Measurements from ENCODE around the gene HOMEZ.
A peak's percentile ranks its signal among the peaks of the same experiment; 100 is the strongest.

Gene HOMEZ

DNA sequence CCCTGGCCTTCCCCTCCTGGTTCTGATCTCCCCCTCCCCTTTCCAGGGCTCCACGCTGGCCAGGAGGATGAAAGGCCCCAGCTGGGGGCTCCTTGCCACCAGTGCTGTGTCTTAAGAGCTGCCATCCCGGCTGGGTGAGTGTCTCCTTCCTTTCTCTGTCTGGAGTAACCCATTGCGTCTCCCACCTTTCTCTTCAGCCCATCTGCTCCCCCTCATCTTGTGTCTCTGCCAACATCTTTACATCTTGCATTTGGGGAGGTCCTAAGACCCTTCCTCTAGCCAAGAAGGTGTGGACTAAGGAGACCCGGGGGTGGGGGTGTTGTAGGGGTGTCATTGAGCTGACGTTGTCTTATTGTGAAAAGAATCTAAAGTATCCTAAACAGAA lies 21.2 kb upstream of the HOMEZ start:
- TF ChIP-seq CTCF (IDR thresholded peaks at IDR 0.05; ENCODE audit: low read length) (no peak), EZH2 (optimal IDR thresholded peaks at IDR 0.05; ENCODE audit: low read depth, low read length) (no peak), EZH2phosphoT487 (IDR thresholded peaks at IDR 0.05; ENCODE audit: low read length) (no peak)
- Histone ChIP-seq H3K4me1 (ENCODE audit: low read length) (no peaks in the 10 kb centered on the region), H4K20me1 (ENCODE audit: insufficient read depth, low read length) (no peaks in the 10 kb centered on the region), H3K9me3 (replicated peaks; ENCODE audit: insufficient read depth, low read length) (no peaks in the 10 kb centered on the region), H3K9me2 (replicated peaks; ENCODE audit: insufficient read depth, low read length) (no peaks in the 10 kb centered on the region), H3K36me3 (replicated peaks; ENCODE audit: insufficient read depth, low read length) (no peaks in the 10 kb centered on the region), H3K27me3 (replicated peaks; ENCODE audit: insufficient read depth, low read length) (no peaks in the 10 kb centered on the region), H3K79me2 (ENCODE audit: low read length) (no peaks in the 10 kb centered on the region), H3K4me3 (ENCODE audit: low read length) (no peak overlapping the region), H2AFZ (ENCODE audit: low read length) (no peak overlapping the region), H3K4me2 (ENCODE audit: low read depth, low read length) (no peak overlapping the region), H3F3A (ENCODE audit: insufficient read depth, low read length) (peaks cover 5% of the 10 kb centered on the region), H3K9ac (ENCODE audit: low read length) (no peak overlapping the region), H3K27ac (ENCODE audit: low read length) (no peak overlapping the region)
- no peak for DNase-seq

DNA sequence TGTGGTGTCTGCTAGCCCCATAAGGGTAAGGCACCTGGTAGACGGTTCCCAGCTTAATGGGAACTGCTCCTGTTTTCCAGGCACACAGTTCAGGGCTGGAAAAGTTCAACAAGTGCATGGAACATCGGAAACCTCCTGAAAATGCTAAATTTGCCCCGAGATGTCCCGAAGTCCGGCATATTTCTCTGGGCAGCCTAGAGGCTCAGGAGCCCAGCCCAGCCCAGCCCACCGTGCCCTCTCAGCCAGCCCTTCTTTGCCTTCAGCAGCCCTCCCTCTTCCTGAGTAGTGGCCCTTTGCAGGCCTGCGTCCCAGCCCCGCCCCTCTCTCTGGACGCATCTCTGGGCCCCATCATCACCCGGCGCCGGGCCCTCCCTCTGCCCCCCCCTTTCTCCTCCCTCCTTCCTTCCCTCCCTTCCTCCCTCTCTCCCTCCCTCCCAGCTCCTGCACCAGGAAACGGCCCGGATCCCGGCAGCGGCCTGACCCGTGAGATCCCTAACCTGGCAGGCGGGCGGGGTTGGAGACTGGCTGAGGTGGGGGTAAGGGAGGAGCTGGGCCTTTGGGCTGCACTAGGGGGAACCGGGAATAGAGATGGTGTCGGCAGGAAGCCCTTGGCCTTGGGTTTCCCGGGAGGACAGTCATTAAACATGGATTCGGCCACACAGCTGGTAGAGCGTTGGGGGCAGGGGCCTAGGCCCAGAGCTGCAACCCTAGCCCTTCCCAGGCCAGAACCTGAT lies 20.6 kb upstream of the HOMEZ start, which contains the start of gene BCL2L2:
Gene BCL2L2 (plus strand): TSS at position 422 of the 734 bp plus-strand sequence. CDS start 935 bp downstream, outside the sequence.
- Histone ChIP-seq H3F3A (ENCODE audit: insufficient read depth, low read length) (peaks cover 8% of the 10 kb centered on the region), H3K36me3 (replicated peaks; ENCODE audit: insufficient read depth, low read length) (no peaks in the 10 kb centered on the region), H3K9me3 (replicated peaks; ENCODE audit: insufficient read depth, low read length) (no peaks in the 10 kb centered on the region), H3K27me3 (replicated peaks; ENCODE audit: insufficient read depth, low read length) (no peaks in the 10 kb centered on the region), H3K9ac (ENCODE audit: low read length) (no peak within 1 kb of the TSS), H3K4me2 (ENCODE audit: low read depth, low read length) (no peak within 1 kb of the TSS), H3K4me3 (ENCODE audit: low read length) (no peak within 1 kb of the TSS), H3K27ac (ENCODE audit: low read length) (no peak within 1 kb of the TSS), H2AFZ (ENCODE audit: low read length) (no peak within 1 kb of the TSS), H3K4me1 (ENCODE audit: low read length) (no peaks in the 10 kb centered on the region), H3K79me2 (ENCODE audit: low read length) (no peaks in the 10 kb centered on the region), H4K20me1 (ENCODE audit: insufficient read depth, low read length) (no peaks in the 10 kb centered on the region), H3K9me2 (replicated peaks; ENCODE audit: insufficient read depth, low read length) (no peaks in the 10 kb centered on the region)
- no peak for DNase-seq
- TF ChIP-seq EZH2phosphoT487 (IDR thresholded peaks at IDR 0.05; ENCODE audit: low read length) (no peak), EZH2 (optimal IDR thresholded peaks at IDR 0.05; ENCODE audit: low read depth, low read length) (no peak), CTCF (IDR thresholded peaks at IDR 0.05; ENCODE audit: low read length) (no peak)

DNA sequence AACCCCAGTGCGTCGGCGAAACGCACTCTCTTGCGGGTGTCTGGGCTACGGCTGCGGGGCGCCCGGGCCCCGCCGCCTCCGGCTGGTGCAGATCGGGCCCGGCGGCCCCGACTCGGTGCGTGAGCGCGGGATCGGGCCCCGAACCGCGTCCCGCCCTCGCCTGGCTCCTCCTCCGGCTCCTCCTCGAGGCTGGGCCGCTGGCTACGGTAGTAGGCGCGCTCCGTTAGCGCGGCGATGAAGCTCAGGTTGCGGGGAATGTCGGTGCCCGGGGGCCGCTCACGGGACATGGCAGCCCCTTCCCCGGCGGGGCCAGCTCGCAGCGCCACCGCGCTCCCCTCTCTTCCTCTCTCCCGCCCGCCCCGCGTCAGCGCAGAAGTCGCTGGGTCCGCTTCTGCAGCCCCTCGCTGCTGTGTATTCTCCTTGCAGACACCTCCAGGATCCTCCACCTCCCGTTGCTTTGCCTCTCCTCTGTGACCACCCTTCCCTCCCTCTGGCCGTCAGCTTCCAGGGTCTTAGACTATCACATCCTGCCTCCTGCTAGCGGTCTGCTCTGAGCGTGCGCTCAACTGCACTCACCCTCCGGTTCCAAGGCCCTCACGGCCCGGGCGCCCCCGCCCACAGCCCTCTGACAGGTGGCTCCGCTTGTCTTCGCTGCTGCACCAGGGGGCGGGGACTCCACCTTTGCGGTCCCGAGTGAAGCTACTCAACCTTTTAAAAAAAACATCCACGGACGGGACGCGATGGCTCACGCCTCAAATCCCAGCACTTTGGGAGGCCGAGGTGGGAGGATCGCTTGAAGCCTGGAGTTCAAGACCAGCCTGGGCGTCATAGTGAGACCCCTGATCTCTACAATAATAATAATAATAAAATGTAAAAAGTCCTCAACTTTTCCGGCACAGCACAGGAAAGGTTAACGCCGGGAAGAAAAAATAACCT lies 16.6 kb upstream of the HOMEZ start, which contains the start of gene PPP1R3E:
Gene PPP1R3E (minus strand): TSS at position 570 of the 936 bp plus-strand sequence. CDS start 283 bp downstream, at position 287.
- H3K4me2 ChIP-seq (ENCODE audit: low read depth, low read length), result peak within 1 kb of the TSS; percentile 87
- peak; percentile 84 for DNase-seq
- peaks cover 5% of the 10 kb centered on the region; the same call in 1 of the 2 replicates for H3K79me2 ChIP-seq (ENCODE audit: low read length)
- peak within 1 kb of the TSS; percentile 91 for H3K9ac ChIP-seq (ENCODE audit: low read length)
- H3K36me3 ChIP-seq (replicated peaks; ENCODE audit: insufficient read depth, low read length), result no peaks in the 10 kb centered on the region
- no peaks in the 10 kb centered on the region for H3K9me3 ChIP-seq (replicated peaks; ENCODE audit: insufficient read depth, low read length)
- H3K27me3 ChIP-seq (replicated peaks; ENCODE audit: insufficient read depth, low read length), result no peaks in the 10 kb centered on the region
- peak within 1 kb of the TSS; percentile 91 for H3K27ac ChIP-seq (ENCODE audit: low read length)
- no peaks in the 10 kb centered on the region for H3K4me1 ChIP-seq (ENCODE audit: low read length)
- TF ChIP-seq CTCF (IDR thresholded peaks at IDR 0.05; ENCODE audit: low read length) (no peak), EZH2 (optimal IDR thresholded peaks at IDR 0.05; ENCODE audit: low read depth, low read length) (no peak), EZH2phosphoT487 (IDR thresholded peaks at IDR 0.05; ENCODE audit: low read length) (no peak)
- H3K4me3 ChIP-seq (ENCODE audit: low read length), result peak within 1 kb of the TSS; percentile 76
- H2AFZ ChIP-seq (ENCODE audit: low read length), result peak within 1 kb of the TSS; percentile 65
- H3K9me2 ChIP-seq (replicated peaks; ENCODE audit: insufficient read depth, low read length), result no peaks in the 10 kb centered on the region
- H3F3A ChIP-seq (ENCODE audit: insufficient read depth, low read length), result peaks cover 8% of the 10 kb centered on the region
- no peaks in the 10 kb centered on the region for H4K20me1 ChIP-seq (ENCODE audit: insufficient read depth, low read length)
